HG03175 (cell line): Measurements from ENCODE around the gene SLC25A26.

Experiments
- ATAC-seq: cut with Tn5 transposase; IDR thresholded peaks from one replicate; pipeline ENCODE4 v1.9.1; 2021; ENCODE audit warnings: mild to moderate bottlenecking, moderate library complexity; ENCODE audit not compliant: unreplicated experiment

The SLC25A26 gene

GRCh38 chr3:66317750-66318376 is 97.1 kb downstream of the SLC25A26 start:
- no peak for ATAC-seq

DNA sequence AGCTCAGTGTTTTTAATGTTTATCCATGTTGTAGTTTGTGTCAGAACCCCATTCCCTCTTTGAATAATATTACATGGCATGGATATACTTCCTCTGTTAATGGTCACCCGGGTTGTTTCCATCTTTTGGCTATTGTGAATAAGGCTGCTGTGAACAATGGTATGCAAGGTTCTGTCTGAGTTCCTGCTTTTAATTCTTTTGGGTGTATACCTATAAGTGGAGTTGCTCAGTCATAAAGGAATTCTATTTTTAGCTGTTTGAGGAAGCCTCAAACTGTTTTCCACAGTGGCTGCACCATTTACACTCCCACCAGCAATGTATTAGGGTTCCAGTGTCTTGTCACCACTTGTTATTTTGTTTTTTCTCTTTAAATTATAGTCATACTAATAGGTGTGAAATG is 99.6 kb downstream of the SLC25A26 start:
- no peak for ATAC-seq

- ATAC-seq, result no peak
Observed at GRCh38 chr3:66322436-66322835, 101.6 kb downstream of the SLC25A26 start.

- no peak for ATAC-seq
Observed at GRCh38 chr3:66326340-66326739, 105.5 kb downstream of the SLC25A26 start.

GRCh38 chr3:66335671-66336070 is 114.9 kb downstream of the SLC25A26 start:
- ATAC-seq, result no peak

GRCh38 chr3:66336333-66336766 is 115.5 kb downstream of the SLC25A26 start:
- no peak for ATAC-seq

- ATAC-seq, result no peak
Observed at GRCh38 chr3:66338927-66339326, 118.1 kb downstream of the SLC25A26 start.

- no peak for ATAC-seq
Observed at GRCh38 chr3:66342717-66343356, 122.0 kb downstream of the SLC25A26 start.

DNA sequence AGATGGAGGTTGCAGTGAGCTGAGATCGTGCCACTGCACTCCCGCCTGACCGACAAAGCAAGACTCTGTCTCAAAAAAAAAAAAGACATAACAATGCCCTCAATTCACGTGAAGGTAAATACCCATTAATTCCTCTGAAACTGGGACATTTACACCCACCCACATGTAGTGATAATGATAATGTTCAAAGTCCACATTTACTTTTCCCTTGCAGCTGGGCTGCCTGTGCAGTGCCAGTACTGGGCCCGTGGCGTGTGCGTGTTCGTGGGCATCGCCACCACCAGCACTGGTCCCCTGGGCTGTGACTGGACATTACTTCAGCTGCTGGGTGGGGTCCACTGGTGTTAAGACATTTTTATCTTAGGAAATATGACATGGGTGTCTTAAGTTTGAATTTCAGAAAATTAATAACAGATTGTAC is 123.6 kb downstream of the SLC25A26 start:
- no peak for ATAC-seq

DNA sequence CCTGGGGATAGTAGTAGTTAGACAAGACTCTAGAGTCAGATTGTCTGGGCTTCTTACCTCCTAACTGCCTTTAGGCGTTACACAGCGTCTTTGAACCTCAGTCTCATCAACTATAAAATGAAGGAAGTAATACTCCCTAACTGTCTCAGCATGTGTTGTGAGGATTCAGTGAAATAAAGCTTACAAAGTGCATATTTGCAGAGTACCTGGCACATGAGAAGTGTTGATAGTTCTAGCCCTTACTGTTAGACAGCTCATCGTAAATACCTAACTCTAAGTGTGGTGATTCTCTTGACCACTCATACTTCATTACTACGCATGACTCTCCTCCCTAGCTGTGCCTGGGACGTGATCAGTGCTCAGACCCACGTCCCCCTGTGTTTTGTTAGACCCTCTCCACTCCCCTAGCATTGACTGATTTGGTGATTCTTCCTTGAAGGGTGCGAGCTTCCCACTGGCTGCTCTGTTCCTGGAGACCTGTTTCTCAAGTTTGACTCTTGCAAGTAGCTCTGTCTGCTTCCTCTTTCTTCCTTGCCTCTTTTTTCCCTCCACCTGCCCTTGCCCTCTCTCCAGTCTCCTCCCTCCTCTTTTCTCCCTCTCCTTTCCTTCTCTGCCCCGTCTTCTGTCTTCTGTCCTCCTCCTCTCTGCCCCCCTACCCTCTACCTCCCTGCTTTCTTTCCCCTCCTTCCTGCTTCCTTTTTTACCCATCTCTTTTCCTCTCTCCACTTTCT is 124.2 kb downstream of the SLC25A26 start:
- no peak for ATAC-seq

DNA sequence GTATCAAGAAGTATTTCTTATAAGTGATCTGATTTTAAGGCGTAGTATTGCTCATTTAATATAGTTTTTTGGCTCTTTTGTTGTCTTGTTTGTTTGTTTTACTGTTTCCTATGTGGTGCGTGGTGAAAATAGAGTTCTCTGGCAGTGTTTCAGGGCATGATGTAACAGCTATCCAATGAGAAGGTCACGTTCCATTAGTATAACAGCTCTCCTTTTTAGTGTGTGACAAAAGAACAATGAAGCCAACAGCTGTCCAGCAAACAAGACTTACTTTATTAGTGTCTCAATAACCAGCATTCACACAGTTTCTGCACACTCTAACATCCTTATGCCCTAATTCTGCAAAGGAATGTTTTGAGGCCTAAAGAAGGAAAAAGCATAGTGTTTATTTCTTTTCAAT is 127.9 kb downstream of the SLC25A26 start:
- no peak for ATAC-seq

- ATAC-seq, result no peak
Observed at GRCh38 chr3:66350601-66351000, 129.8 kb downstream of the SLC25A26 start.

GRCh38 chr3:66353039-66353438 is 132.2 kb downstream of the SLC25A26 start:
- ATAC-seq, result no peak

- no peak for ATAC-seq
Observed at GRCh38 chr3:66353530-66353929, 132.7 kb downstream of the SLC25A26 start.

DNA sequence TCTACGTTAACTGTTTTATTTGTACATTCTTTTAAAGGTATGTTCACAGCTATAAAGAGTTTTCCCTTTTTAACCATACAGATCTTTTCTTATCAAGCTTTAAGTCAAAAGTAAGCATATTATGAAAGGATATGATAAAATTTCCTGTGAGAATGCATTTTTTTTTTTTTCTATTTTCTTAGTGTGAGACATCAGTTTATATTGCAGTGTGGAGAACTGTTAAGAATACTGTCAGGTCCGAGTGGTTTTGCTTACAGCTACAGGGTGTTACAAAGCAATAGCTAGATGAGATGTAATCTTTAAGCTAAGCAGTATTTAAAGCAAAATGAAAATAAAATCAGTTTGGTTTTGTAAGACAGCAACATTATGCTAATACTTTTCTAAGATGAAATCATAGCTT is 133.2 kb downstream of the SLC25A26 start:
- ATAC-seq, result no peak

DNA sequence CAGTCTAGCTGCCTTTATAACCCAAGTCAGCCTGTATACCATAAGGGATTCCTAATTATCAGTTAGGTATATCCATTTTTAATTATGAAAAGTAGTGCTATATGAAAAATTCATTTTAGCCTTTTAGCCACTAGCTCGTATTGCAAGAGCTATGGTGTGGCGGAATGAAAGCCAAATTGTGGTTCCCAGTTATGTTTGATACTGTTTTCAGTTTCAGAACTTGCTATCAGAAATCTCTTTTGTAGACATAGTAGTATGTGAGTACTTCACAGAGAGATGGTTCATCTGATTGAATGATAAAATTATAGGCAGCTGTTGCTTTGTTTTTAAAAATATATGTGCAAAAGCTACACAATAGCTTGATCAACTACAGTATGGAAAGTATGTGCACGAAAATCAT is 134.6 kb downstream of the SLC25A26 start:
- no peak for ATAC-seq

- no peak for ATAC-seq
Observed at GRCh38 chr3:66355997-66356396, 135.2 kb downstream of the SLC25A26 start.

DNA sequence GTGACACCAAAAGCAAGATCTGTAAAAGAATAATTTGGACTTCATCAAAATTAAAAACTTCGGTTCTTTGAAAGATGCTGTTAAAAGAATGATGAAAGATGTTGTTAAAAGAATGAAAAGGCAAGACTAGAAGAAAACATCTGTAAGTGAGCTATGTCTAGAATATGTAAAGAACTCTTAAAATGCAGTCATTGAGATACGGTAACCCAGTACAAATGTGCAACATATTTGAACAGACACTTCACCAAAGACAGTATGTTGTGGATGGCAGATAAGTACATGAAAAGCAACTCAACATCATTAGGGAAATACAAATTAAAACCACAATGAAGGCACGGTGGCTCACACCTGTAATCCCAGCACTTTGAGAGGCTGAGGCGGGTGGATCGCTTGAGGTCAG is 140.6 kb downstream of the SLC25A26 start:
- no peak for ATAC-seq

- no peak for ATAC-seq
Observed at GRCh38 chr3:66362541-66362941, 141.7 kb downstream of the SLC25A26 start.

DNA sequence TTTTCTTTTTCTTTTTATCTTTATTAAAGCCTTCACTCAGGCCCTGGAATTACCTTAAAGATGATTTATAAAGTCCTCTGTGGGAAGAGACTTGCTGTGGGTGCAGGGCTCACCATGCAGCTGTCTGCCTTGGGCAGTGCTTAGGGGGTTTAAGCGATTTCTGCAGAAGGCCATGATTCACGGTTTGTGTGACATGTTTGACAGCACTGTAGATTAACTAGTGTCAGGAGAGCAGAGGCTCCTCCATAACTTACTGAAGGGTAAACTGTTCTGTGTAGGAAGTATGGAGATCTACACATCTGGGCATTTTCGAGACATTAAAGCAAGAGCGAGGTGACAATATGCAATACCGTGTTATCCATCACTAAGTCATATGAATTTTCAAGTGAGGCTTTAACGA is 142.3 kb downstream of the SLC25A26 start:
- ATAC-seq, result no peak

- no peak for ATAC-seq
Observed at GRCh38 chr3:66365080-66365479, 144.3 kb downstream of the SLC25A26 start.

GRCh38 chr3:66366747-66367146 is 145.9 kb downstream of the SLC25A26 start:
- ATAC-seq, result no peak
